H9 (cell line): ENCODE results near the gene CACNA2D3. TPM values are rescaled to one million over a fixed set of nuclear protein-coding genes. Genes with fewer than 3 reads are reported as not detected.

Source experiments
- DNase-seq: peaks from one replicate; pipeline ENCODE4 v3.0.0-alpha.2; 2017
- H2AFZ ChIP-seq: one replicate; pipeline ENCODE4 v1.6.1; 2013; ENCODE audit warnings: mild to moderate bottlenecking, low read length, control low read depth, moderate library complexity
- H2AK5ac ChIP-seq: 2 replicates; pipeline ENCODE4 v1.6.1; 2013; ENCODE audit warnings: low read length, control low read depth, mixed read lengths; ENCODE audit not compliant: insufficient read length
- H2BK120ac ChIP-seq: one replicate; pipeline ENCODE4 v1.6.1; 2013; ENCODE audit warnings: low read depth, mild to moderate bottlenecking, low read length, control low read depth, inconsistent platforms; ENCODE audit not compliant: poor library complexity, severe bottlenecking
- H2BK12ac ChIP-seq: 2 replicates; pipeline ENCODE4 v1.6.1; 2013; ENCODE audit warnings: low read length, control low read depth, mixed read lengths, low read depth; ENCODE audit not compliant: insufficient read length
- H2BK15ac ChIP-seq: 2 replicates; pipeline ENCODE4 v1.6.1; 2013; ENCODE audit warnings: low read depth, low read length, control low read depth
- H2BK20ac ChIP-seq: one replicate; pipeline ENCODE4 v1.6.1; 2013; ENCODE audit warnings: low read depth, mild to moderate bottlenecking, low read length, control low read depth, inconsistent platforms; ENCODE audit not compliant: poor library complexity, severe bottlenecking
- H2BK5ac ChIP-seq: 2 replicates; pipeline ENCODE4 v1.6.1; 2013; ENCODE audit warnings: low read length, control low read depth, mixed read lengths; ENCODE audit not compliant: insufficient read length
- H3K14ac ChIP-seq: 2 replicates; pipeline ENCODE4 v1.6.1; 2013; ENCODE audit warnings: low read length, control low read depth; ENCODE audit not compliant: insufficient read depth
- H3K18ac ChIP-seq: 2 replicates; pipeline ENCODE4 v1.6.1; 2013; ENCODE audit warnings: low read depth, mild to moderate bottlenecking, mixed read lengths, low read length, control low read depth; ENCODE audit not compliant: insufficient read length
- H3K23ac ChIP-seq: 2 replicates; pipeline ENCODE4 v1.6.1; 2013; ENCODE audit warnings: low read length, control low read depth, mixed read lengths, low read depth; ENCODE audit not compliant: insufficient read length
- H3K23me2 ChIP-seq: 2 replicates; pipeline ENCODE4 v1.6.1; 2013; ENCODE audit warnings: low read depth, mild to moderate bottlenecking, mixed read lengths, low read length, control low read depth; ENCODE audit not compliant: insufficient read length, poor library complexity, severe bottlenecking
- H3K27ac ChIP-seq: 2 replicates; pipeline ENCODE4 v1.5.1; 2013; ENCODE audit warnings: low read length, control low read depth, mixed read lengths, low read depth; ENCODE audit not compliant: insufficient read length
- H3K27me3 ChIP-seq: 2 replicates; pipeline ENCODE4 v1.6.1; 2013; ENCODE audit warnings: low read length, control low read depth, inconsistent platforms; ENCODE audit not compliant: insufficient read depth
- H3K4ac ChIP-seq: 2 replicates; pipeline ENCODE4 v1.6.1; 2013; ENCODE audit warnings: low read depth, mild to moderate bottlenecking, control low read depth, inconsistent platforms, low read length, moderate library complexity
- H3K4me1 ChIP-seq: 2 replicates; pipeline ENCODE4 v1.6.1; 2013; ENCODE audit warnings: low read length, control low read depth, inconsistent platforms; ENCODE audit not compliant: insufficient read depth
- H3K4me2 ChIP-seq: 2 replicates; pipeline ENCODE4 v1.6.1; 2013; ENCODE audit warnings: low read length, control low read depth, mixed read lengths; ENCODE audit not compliant: insufficient read length, insufficient read depth
- H3K56ac ChIP-seq: 2 replicates; pipeline ENCODE4 v1.6.1; 2013; ENCODE audit warnings: low read depth, mild to moderate bottlenecking, mixed read lengths, low read length, control low read depth; ENCODE audit not compliant: insufficient read length
- H3K79me1 ChIP-seq: 2 replicates; pipeline ENCODE4 v1.6.1; 2013; ENCODE audit warnings: low read depth, mild to moderate bottlenecking, moderate library complexity, low read length, control low read depth, inconsistent platforms; ENCODE audit not compliant: insufficient read depth, poor library complexity, severe bottlenecking
- H3K79me2 ChIP-seq: 2 replicates; pipeline ENCODE4 v1.6.1; 2013; ENCODE audit warnings: low read length, control low read depth, inconsistent platforms; ENCODE audit not compliant: insufficient read depth
- H3K9ac ChIP-seq: 2 replicates; pipeline ENCODE4 v1.6.1; 2013; ENCODE audit warnings: low read length, control low read depth, mixed read lengths; ENCODE audit not compliant: insufficient read length; ENCODE audit errors: extremely low read depth
- H3K9me3 ChIP-seq: one replicate; pipeline ENCODE4 v1.6.1; 2013; ENCODE audit warnings: low read depth, low read length, inconsistent platforms; ENCODE audit not compliant: control insufficient read depth
- H3T11ph ChIP-seq: one replicate; pipeline ENCODE4 v1.6.1; 2013; ENCODE audit warnings: mild to moderate bottlenecking, low read length, control low read depth, inconsistent platforms
- H4K20me1 ChIP-seq: one replicate; pipeline ENCODE4 v1.6.1; 2013; ENCODE audit not compliant: control insufficient read depth, insufficient read length, insufficient read depth
- H4K5ac ChIP-seq: 2 replicates; pipeline ENCODE4 v1.6.1; 2013; ENCODE audit warnings: low read depth, mild to moderate bottlenecking, mixed read lengths, low read length, control low read depth; ENCODE audit not compliant: insufficient read length
- H4K8ac ChIP-seq: replicated peaks from 2 replicates; pipeline ENCODE4 v1.6.1; 2013; ENCODE audit warnings: low read length, control low read depth, mixed read lengths, low read depth; ENCODE audit not compliant: insufficient read length
- H4K91ac ChIP-seq: 2 replicates; pipeline ENCODE4 v1.6.1; 2013; ENCODE audit warnings: low read depth, mild to moderate bottlenecking, moderate library complexity, mixed read lengths, low read length, control low read depth; ENCODE audit not compliant: insufficient read length
- H3K27ac Mint-ChIP-seq, 3 experiments: 2 replicates in 2 of 3; 3 replicates in 1 of 3; pipeline ENCODE4 v1.8.0; 2020 to 2021; ENCODE audit warnings: mixed read lengths in 3 of 3, mild to moderate bottlenecking in 1 of 3, moderate library complexity in 1 of 3
- H3K27me3 Mint-ChIP-seq: 2 replicates; pipeline ENCODE4 v1.8.0; 2021; ENCODE audit warnings: low read depth, mild to moderate bottlenecking, moderate library complexity, mixed read lengths
- H3K36me3 Mint-ChIP-seq, 3 experiments: 2 replicates in 2 of 3; 3 replicates in 1 of 3; pipeline ENCODE4 v1.8.0; 2020 to 2021; ENCODE audit warnings: low read depth in 3 of 3, mixed read lengths in 3 of 3; ENCODE audit not compliant: insufficient read depth in 1 of 3
- H3K4me1 Mint-ChIP-seq, 2 experiments: 2 replicates each; pipeline ENCODE4 v1.8.0; 2020; ENCODE audit warnings: mixed read lengths in 2 of 2
- H3K4me3 Mint-ChIP-seq, 2 experiments: 2 replicates in 1 of 2; 3 replicates in 1 of 2; pipeline ENCODE4 v1.8.0; 2020 to 2021; ENCODE audit warnings: mild to moderate bottlenecking in 2 of 2, mixed read lengths in 2 of 2, moderate library complexity in 1 of 2
- H3K9me3 Mint-ChIP-seq, 2 experiments: 2 replicates in 1 of 2; 3 replicates in 1 of 2; pipeline ENCODE4 v1.8.0; 2020; ENCODE audit warnings: mild to moderate bottlenecking in 2 of 2, mixed read lengths in 2 of 2, moderate library complexity in 1 of 2
- CTCF ChIP-seq: fragments of 200-600 bp; sonication (generic); conservative IDR thresholded peaks from 3 replicates; pipeline ENCODE4 v1.8.0; 2021; ENCODE audit warnings: antibody characterized with exemption, mild to moderate bottlenecking
- WGBS: extraction: QIAGEN DNeasy Blood & Tissue Kit; methylation state at CpG from one replicate; pipeline ENCODE4 v1.1.7; 2013; ENCODE audit warnings: missing lambda C conversion rate, low lambda C conversion rate, mixed read lengths; ENCODE audit not compliant: insufficient read length; ENCODE audit errors: extremely low coverage; 5-methylcytosine and 5-hydroxymethylcytosine counted together
- total RNA-seq: library from RNA; stranded (reverse); gene quantifications from 2 replicates; pipeline ENCODE4 v1.2.1, GENCODE V29; 2021

The CACNA2D3 gene
- total RNA-seq, 1 experiment from 2014 or later: 3.2 TPM

- Histone ChIP-seq H2BK15ac (no peak overlapping the region), H3K18ac (no peak overlapping the region), H3K9ac (no peak overlapping the region), H3K23me2 (no peaks in the 10 kb centered on the region), H2BK5ac (no peak overlapping the region), H3K4ac (no peak overlapping the region), H3K27me3 (no peaks in the 10 kb centered on the region), H3K56ac (no peak overlapping the region), H4K8ac (no peak overlapping the region), H3K14ac (no peak overlapping the region), H2AK5ac (no peak overlapping the region), H3K79me2 (no peaks in the 10 kb centered on the region), H3K79me1 (no peaks in the 10 kb centered on the region), H2BK12ac (no peak overlapping the region), H3T11ph (no peak overlapping the region), H3K4me1 (peaks cover 6% of the 10 kb centered on the region), H4K91ac (no peak overlapping the region), H2BK120ac (no peak overlapping the region), H2AFZ (no peak overlapping the region), H3K4me2 (no peak overlapping the region), H2BK20ac (no peak overlapping the region), H4K5ac (no peak overlapping the region), H3K9me3 (no peaks in the 10 kb centered on the region), H4K20me1 (no peaks in the 10 kb centered on the region), H3K23ac (no peak overlapping the region), H3K27ac (no peak overlapping the region)
- Mint-ChIP-seq H3K4me3 (no peak overlapping the region), H3K4me1 (peaks cover 37 to 40% of the 10 kb centered on the region in 2 experiments), H3K27ac (no peak overlapping the region), H3K36me3 (peaks cover 13 to 19% (median 14%) of the 10 kb centered on the region in 3 experiments; a peak in 5 of 7 replicates), H3K9me3 (no peaks in the 10 kb centered on the region; a peak in 1 of 5 replicates), H3K27me3 (no peaks in the 10 kb centered on the region)
- TF ChIP-seq CTCF: no peak
- no CpG with 5 or more reads among the region's 4 CpGs for WGBS
- no peak for DNase-seq
Measured at GRCh38 chr3:54663501-54664011, 541.2 kb downstream of the CACNA2D3 start.
